ENCODE measurements around the gene ABLIM3.

The ABLIM3 gene

DNA sequence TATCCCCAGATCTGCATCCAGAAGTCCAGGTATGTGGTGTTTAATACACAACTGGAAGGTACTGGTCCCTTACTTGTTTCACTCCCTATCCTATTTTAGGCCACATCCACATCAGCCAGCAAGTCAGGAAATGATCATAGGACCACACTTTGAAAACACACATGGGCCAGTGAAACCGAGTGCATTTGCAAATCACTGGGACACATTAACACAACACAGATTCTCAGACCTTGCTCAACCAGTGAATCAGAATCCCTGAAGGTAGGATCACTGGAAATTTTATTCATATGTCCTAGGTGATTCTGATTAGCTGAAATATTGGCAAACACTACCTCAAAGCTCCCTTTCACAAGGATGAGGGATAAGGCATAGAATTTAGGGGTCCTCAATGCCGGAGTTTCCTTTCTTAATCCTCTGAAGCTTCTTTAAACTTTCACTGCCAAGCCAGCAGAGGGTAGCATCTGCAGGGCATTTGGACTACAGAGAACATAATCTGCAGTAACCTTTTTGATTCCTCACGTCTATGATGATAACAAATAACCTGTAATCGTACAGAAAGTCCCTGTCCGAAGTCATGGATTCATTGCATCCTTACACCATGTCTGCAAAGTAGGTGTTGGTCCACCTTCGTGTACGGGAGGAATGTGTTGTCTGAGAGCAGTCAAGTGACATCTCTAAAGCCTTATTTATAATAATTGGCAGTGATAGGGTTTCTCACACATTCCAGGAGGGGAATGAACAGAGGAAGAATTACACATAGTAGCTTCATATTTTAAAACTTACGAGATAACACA is 11.0 kb upstream of the ABLIM3 start:
- Histone ChIP-seq H3K27ac (ENCODE audit: low read depth, low read length) (no peak overlapping the region), H2AFZ (ENCODE audit: low read depth, low read length, severe bottlenecking) (no peak overlapping the region), H3K36me3 (ENCODE audit: low read length) (no peaks in the 10 kb centered on the region), H3F3A (ENCODE audit: insufficient read depth) (no peaks in the 10 kb centered on the region), H3K9ac (ENCODE audit: low read length) (no peak overlapping the region), H3K79me2 (ENCODE audit: insufficient read depth, low read length) (no peaks in the 10 kb centered on the region), H3K9me2 (replicated peaks; ENCODE audit: insufficient read depth, low read length) (no peaks in the 10 kb centered on the region), H3K4me3 (ENCODE audit: insufficient read depth, low read length, poor library complexity, severe bottlenecking) (no peak overlapping the region), H3K4me2 (ENCODE audit: low read depth, low read length, poor library complexity, severe bottlenecking) (no peak overlapping the region), H4K20me1 (ENCODE audit: low read depth, low read length) (no peaks in the 10 kb centered on the region), H3K27me3 (ENCODE audit: low read length) (no peaks in the 10 kb centered on the region), H3K9me3 (ENCODE audit: insufficient read depth, low read length) (no peaks in the 10 kb centered on the region)
- TF ChIP-seq, protein P1, sequence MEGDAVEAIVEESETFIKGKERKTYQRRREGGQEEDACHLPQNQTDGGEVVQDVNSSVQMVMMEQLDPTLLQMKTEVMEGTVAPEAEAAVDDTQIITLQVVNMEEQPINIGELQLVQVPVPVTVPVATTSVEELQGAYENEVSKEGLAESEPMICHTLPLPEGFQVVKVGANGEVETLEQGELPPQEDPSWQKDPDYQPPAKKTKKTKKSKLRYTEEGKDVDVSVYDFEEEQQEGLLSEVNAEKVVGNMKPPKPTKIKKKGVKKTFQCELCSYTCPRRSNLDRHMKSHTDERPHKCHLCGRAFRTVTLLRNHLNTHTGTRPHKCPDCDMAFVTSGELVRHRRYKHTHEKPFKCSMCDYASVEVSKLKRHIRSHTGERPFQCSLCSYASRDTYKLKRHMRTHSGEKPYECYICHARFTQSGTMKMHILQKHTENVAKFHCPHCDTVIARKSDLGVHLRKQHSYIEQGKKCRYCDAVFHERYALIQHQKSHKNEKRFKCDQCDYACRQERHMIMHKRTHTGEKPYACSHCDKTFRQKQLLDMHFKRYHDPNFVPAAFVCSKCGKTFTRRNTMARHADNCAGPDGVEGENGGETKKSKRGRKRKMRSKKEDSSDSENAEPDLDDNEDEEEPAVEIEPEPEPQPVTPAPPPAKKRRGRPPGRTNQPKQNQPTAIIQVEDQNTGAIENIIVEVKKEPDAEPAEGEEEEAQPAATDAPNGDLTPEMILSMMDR (IDR thresholded peaks at IDR 0.05; ENCODE audit: insufficient read depth, low read length, poor library complexity, severe bottlenecking), result no peak
- no peak for TF ChIP-seq EZH2phosphoT487 (conservative IDR thresholded peaks at IDR 0.05; ENCODE audit: low read length)

DNA sequence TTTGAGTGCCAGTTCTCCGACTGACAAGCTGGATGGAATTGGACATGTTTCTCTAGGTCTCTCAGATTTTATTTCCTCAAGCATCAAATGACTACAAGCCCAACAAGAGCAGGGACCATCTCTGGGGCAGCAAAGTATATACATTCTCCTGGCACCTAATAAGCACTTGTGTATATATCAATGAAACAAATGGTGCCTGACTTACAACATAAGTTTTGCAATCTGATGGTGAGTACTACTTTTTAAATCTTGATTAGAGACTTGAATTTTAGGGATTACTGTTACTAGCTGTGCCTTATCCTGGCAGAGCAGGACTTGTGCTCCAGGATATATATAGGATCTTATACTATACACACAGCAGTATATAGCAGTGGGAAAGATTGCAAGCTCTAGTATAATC is 8.8 kb upstream of the ABLIM3 start:
- no peaks in the 10 kb centered on the region for H3K27me3 ChIP-seq (ENCODE audit: low read length)
- H3K4me2 ChIP-seq (ENCODE audit: low read depth, low read length, poor library complexity, severe bottlenecking), result no peak overlapping the region
- no peaks in the 10 kb centered on the region for H3F3A ChIP-seq (ENCODE audit: insufficient read depth)
- H3K4me3 ChIP-seq (ENCODE audit: insufficient read depth, low read length, poor library complexity, severe bottlenecking), result no peak overlapping the region
- no peaks in the 10 kb centered on the region for H3K79me2 ChIP-seq (ENCODE audit: insufficient read depth, low read length)
- H3K27ac ChIP-seq (ENCODE audit: low read depth, low read length), result no peak overlapping the region
- H4K20me1 ChIP-seq (ENCODE audit: low read depth, low read length), result no peaks in the 10 kb centered on the region
- no peak overlapping the region for H2AFZ ChIP-seq (ENCODE audit: low read depth, low read length, severe bottlenecking)
- TF ChIP-seq EZH2phosphoT487 (conservative IDR thresholded peaks at IDR 0.05; ENCODE audit: low read length), result no peak
- TF ChIP-seq, protein P1 (IDR thresholded peaks at IDR 0.05; ENCODE audit: insufficient read depth, low read length, poor library complexity, severe bottlenecking), result no peak
- H3K9ac ChIP-seq (ENCODE audit: low read length), result no peak overlapping the region
- no peaks in the 10 kb centered on the region for H3K9me3 ChIP-seq (ENCODE audit: insufficient read depth, low read length)
- no peaks in the 10 kb centered on the region for H3K36me3 ChIP-seq (ENCODE audit: low read length)
- H3K9me2 ChIP-seq (replicated peaks; ENCODE audit: insufficient read depth, low read length), result no peaks in the 10 kb centered on the region

DNA sequence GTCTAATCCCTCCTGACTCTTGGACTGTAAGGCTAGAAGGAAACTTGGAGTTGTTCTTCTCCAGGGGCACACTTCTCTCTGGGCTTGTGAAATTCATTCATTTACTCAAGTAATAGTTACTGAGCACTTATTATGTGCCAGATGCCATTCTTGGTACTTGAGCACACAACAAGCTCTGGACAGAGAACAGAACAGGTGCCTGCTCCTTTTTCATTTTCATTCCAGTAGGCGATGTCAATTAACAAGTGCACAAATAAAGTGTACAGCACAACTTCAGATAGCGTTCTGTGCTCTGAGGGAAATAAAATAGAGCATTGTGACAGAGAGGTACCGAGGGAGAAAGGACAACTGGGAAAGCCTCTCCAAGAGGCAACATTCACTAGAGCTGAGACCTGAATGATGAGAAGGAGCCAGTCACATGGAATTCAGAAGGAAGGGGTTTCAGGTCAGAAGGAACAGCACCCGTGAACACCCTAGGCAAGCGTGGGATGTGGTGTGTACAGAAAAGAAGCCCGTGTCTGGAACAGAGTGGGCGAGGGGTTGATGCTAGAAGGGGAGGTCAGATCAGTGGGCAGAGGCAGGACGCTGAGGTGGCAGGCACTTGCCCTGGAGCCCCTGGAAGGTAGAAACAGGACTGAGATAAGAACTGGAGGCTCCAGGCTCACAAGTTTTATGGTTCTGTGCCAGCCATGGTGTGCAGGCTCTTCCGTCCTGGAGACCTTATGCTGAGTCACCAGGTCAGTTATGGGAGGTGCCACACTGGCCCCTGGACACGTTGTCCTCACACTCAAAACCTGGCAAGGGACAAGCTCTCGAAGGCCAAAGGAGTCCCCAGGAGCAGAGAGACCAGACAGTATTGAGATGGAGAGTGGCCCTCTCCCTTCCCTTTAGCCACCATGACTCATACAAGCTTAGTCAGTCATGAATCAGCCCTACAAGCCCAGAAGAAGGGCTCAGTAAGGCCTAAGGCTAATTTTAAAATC is 7.2 kb upstream of the ABLIM3 start:
- Histone ChIP-seq H3K4me2 (ENCODE audit: low read depth, low read length, poor library complexity, severe bottlenecking) (no peak overlapping the region), H3K9me3 (ENCODE audit: insufficient read depth, low read length) (no peaks in the 10 kb centered on the region), H3K4me3 (ENCODE audit: insufficient read depth, low read length, poor library complexity, severe bottlenecking) (no peak overlapping the region), H3F3A (ENCODE audit: insufficient read depth) (no peaks in the 10 kb centered on the region), H4K20me1 (ENCODE audit: low read depth, low read length) (no peaks in the 10 kb centered on the region), H3K9me2 (replicated peaks; ENCODE audit: insufficient read depth, low read length) (no peaks in the 10 kb centered on the region), H2AFZ (ENCODE audit: low read depth, low read length, severe bottlenecking) (no peak overlapping the region), H3K36me3 (ENCODE audit: low read length) (no peaks in the 10 kb centered on the region), H3K9ac (ENCODE audit: low read length) (no peak overlapping the region), H3K79me2 (ENCODE audit: insufficient read depth, low read length) (no peaks in the 10 kb centered on the region), H3K27ac (ENCODE audit: low read depth, low read length) (no peak overlapping the region), H3K27me3 (ENCODE audit: low read length) (no peaks in the 10 kb centered on the region)
- TF ChIP-seq EZH2phosphoT487 (conservative IDR thresholded peaks at IDR 0.05; ENCODE audit: low read length), result no peak
- TF ChIP-seq, protein P1 (IDR thresholded peaks at IDR 0.05; ENCODE audit: insufficient read depth, low read length, poor library complexity, severe bottlenecking), result no peak

All from SU-DHL-6 (cell line).